Right lobe of liver (tissue), 6 donors: Measurements from ENCODE around the gene MCL1. TPM values are rescaled to one million over a fixed set of nuclear protein-coding genes. Genes with fewer than 3 reads are reported as not detected.
A peak's percentile ranks its signal among the peaks of the same experiment; 100 is the strongest.

Source experiments
- ATAC-seq, 4 donors: fragments of 200-7000 bp; cut with Tn5 transposase; one replicate each; pipeline ENCODE4 v1.9.1; 2020; ENCODE audit warnings: mild to moderate bottlenecking in 4 of 4, moderate library complexity in 4 of 4
- DNase-seq, 3 donors: peaks; one replicate each; pipeline ENCODE4 v3.0.0-alpha.2; 2020
- H3K27ac ChIP-seq, 3 donors: fragments of 200-600 bp; one replicate each; pipeline ENCODE4 v1.8.0; 2022
- H3K27me3 ChIP-seq, 2 donors: fragments of 200-600 bp; one replicate each; pipeline ENCODE4 v1.8.0; 2022
- H3K36me3 ChIP-seq, 4 donors: fragments of 200-600 bp; sonication (generic) in 1 of 4; one replicate each; pipeline versions ENCODE4 v1.5.1 to v1.8.0; 2017 to 2022; ENCODE audit warnings: control low read depth in 1 of 4
- H3K4me1 ChIP-seq, 4 donors: fragments of 200-600 bp; sonication (generic) in 1 of 4; one replicate each; pipeline versions ENCODE4 v1.5.1 to v1.8.0; 2017 to 2022; ENCODE audit warnings: control low read depth in 1 of 4
- H3K4me3 ChIP-seq, 3 donors: fragments of 200-600 bp; one replicate each; pipeline ENCODE4 v1.8.0; 2022
- H3K9me3 ChIP-seq, 4 donors: fragments of 200-600 bp; sonication (generic) in 1 of 4; one replicate each; pipeline versions ENCODE4 v1.5.1 to v1.8.0; 2017 to 2022; ENCODE audit warnings: control low read depth in 1 of 4
- POLR2A ChIP-seq: fragments of 450-650 bp; IDR thresholded peaks from one replicate; pipeline ENCODE4 v1.6.1; 2017; ENCODE audit warnings: antibody characterized with exemption, mild to moderate bottlenecking
- WGBS: methylation state at CpG from one replicate; pipeline ENCODE4 v1.1.6; 2018; ENCODE audit warnings: low coverage, low lambda C conversion rate; ENCODE audit not compliant: insufficient coverage; ENCODE audit errors: missing lambda C conversion rate; 5-methylcytosine and 5-hydroxymethylcytosine counted together
- intact Hi-C, 2 donors: fragments of 100-400 bp; cut with DNase I; formaldehyde crosslinking; loops; one replicate each; pipeline versions ENCODE4 v1.11.2 to v1.14.1; 2022
- total RNA-seq, 6 experiments: library from RNA; depleted of rRNA in 2 of 6; stranded (reverse); fragments of >200 nt in 2 of 6; fragmentation: NEBNext Ultra II Directional in 3 of 6; extraction: Animal tissue kit (Norgen Biotek cat#: 25700) in 3 of 6; gene quantifications; one replicate each; pipeline versions ENCODE4 v1.1.0 to v1.2.4, GENCODE V29; 2016 to 2023
- TF ChIP-seq, protein P1 (sequence below), 4 donors: fragments of 200-600 bp in 3 of 4; fragments of 450-650 bp in 1 of 4; IDR thresholded peaks; one replicate each; pipeline versions ENCODE4 v1.5.1 to v1.8.0; 2016 to 2022; ENCODE audit warnings: antibody characterized with exemption in 4 of 4, mild to moderate bottlenecking in 2 of 4
- donor health status: DM: no; HTN: yes; CAD: no.
- donor health status: DM: no; HTN: no; CAD: no.
- donor health status: DM: no; HTN: no; CAD: no.
- donor health status: DM: no; HTN: yes; CAD: no.
- donor health status: DM: no; HTN: yes; CAD: no.

Gene MCL1
- total RNA-seq, 6 experiments from 2014 or later: 83.6 to 266 (median 158) TPM

DNA sequence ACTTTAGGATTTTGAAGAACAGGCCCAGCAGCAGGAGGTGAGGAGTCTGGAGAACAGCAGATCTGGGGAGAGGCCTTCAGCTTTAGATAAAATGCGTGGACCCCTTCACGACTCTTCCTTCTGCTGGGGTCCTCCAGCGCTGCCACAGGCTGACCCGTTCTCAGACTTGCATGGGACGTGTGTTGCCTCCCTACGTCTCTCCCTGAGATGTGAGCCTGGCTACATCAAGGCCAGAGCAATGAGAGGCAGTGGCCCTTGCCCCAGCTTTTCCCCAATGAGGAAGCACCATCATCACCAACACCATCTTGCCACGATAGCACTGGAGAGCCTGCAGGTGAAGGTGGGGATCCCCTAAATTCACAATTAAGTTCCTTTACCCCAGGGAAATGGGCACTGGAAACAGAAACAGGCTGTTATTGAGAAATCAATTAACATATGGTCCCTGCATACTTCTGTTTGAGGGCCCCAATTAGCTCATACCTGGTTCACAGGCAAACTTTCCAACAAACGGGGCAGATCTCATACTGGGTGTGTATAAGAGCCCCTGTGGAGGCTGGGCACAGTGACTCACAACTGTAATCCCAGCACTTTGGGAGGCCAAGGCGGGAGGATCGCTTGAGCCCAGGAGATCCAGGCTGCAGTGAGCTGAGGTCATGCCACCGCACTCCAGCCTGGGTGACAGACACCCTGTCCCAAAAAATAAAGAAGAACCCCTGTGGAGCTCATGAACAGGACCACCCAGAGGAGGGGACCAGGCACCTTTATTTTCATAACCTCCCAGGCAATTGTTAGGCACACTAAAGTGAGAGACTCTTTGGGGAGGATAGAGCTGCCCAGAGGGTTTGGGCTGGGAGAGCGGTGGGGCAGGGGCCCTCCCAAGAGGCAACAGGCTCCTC lies 42.3 kb downstream of the MCL1 start:
- 82% methylated on average over 4 of the region's 12 CpGs for WGBS
- intact Hi-C loops: loop anchor here in 1 of 2 donors (10.0 kb wide), 1 partner anchor 72 kb away; no protein-coding TSS in a partner anchor
- Histone ChIP-seq H3K27ac (no peak overlapping the region), H3K27me3 (no peaks in the 10 kb centered on the region), H3K9me3 (no peaks in the 10 kb centered on the region), H3K4me1 (peaks cover 0 to 10% (median 5%) of the 10 kb centered on the region in 4 donors), H3K36me3 (no peaks in the 10 kb centered on the region), H3K4me3 (no peak overlapping the region)
- DNase-seq (peak in 1 of 3 donors; percentile 15), ATAC-seq (no peak)
- TF ChIP-seq POLR2A: no peak
- TF ChIP-seq, protein P1, sequence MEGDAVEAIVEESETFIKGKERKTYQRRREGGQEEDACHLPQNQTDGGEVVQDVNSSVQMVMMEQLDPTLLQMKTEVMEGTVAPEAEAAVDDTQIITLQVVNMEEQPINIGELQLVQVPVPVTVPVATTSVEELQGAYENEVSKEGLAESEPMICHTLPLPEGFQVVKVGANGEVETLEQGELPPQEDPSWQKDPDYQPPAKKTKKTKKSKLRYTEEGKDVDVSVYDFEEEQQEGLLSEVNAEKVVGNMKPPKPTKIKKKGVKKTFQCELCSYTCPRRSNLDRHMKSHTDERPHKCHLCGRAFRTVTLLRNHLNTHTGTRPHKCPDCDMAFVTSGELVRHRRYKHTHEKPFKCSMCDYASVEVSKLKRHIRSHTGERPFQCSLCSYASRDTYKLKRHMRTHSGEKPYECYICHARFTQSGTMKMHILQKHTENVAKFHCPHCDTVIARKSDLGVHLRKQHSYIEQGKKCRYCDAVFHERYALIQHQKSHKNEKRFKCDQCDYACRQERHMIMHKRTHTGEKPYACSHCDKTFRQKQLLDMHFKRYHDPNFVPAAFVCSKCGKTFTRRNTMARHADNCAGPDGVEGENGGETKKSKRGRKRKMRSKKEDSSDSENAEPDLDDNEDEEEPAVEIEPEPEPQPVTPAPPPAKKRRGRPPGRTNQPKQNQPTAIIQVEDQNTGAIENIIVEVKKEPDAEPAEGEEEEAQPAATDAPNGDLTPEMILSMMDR (IDR thresholded peaks at IDR 0.05): no peak

DNA sequence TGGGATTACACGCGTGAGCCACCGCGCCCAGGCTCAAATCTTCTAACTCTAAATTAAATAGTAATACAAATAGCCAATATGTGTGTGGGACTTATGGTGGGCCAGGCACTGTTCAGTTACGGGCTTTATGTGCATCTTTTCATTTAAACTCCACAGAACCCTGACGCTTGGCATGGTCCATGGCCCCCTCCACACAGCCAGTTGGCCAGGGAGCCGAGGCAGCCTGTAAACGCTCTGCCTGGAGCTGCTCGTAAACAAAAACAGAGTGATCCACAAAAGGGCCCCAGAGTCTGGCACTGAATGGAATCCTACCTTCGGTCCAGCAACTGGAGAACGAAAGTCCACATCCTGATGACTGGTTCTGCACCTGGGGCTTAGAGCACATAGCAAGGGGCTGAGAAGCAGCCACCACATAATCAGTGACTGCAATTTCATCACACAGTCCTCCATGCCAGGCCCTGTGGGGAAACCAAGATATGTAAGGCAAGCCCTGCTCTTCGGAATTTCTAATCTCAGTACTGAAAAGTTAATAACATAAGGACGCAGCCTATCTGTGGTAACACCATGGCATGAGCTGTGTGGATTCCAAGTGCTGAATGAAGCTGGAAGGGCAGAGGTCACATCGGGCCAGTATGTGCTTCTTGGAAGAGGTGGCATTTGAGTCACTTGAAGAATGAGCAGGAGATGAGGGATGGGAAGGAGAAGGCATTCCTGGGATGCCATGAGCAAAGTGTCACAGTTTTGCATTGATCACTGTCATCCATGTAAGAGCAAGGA lies 43.7 kb downstream of the MCL1 start:
- peaks cover 0 to 16% (median 5%) of the 10 kb centered on the region in 4 donors for H3K4me1 ChIP-seq
- H3K27ac ChIP-seq: no peak overlapping the region
- TF ChIP-seq, protein P1 (IDR thresholded peaks at IDR 0.05): no peak
- no peak for TF ChIP-seq POLR2A
- H3K9me3 ChIP-seq: no peaks in the 10 kb centered on the region
- no peaks in the 10 kb centered on the region for H3K36me3 ChIP-seq
- ATAC-seq (no peak), DNase-seq (peak in 1 of 3 donors; percentile 14)
- intact Hi-C loops: loop anchor here in 1 of 2 donors (10.0 kb wide), 1 partner anchor 71 kb away; no protein-coding TSS in a partner anchor
- 93% methylated on average over 10 of the region's 14 CpGs for WGBS
- no peaks in the 10 kb centered on the region for H3K27me3 ChIP-seq
- H3K4me3 ChIP-seq: no peak overlapping the region

DNA sequence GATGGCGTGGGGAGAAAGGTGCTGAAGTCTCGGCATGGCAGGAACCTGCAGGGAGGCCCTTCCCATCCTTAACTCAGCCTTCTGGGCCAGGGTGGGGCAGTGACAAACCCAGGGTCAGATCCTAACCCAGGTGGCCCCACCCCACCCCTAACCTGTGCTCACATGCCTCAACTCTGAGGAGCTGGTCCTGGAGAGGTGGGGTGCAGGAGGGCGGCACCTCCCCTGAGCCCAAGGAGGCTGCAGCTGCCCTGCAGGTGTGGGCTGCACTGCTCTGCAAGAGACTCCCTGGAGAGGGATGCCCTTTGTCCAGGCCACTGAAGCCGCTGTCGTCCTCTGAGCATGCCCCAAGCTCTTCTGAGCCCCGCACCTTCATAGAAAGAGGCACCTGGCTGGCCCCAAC lies 45.4 kb downstream of the MCL1 start:
- no peaks in the 10 kb centered on the region for H3K36me3 ChIP-seq
- ATAC-seq: no peak
- 100% methylated on average over 1 of the region's 6 CpGs for WGBS
- H3K27me3 ChIP-seq: no peaks in the 10 kb centered on the region
- no peaks in the 10 kb centered on the region for H3K9me3 ChIP-seq
- H3K27ac ChIP-seq: no peak overlapping the region
- peaks cover 0 to 19% (median 5%) of the 10 kb centered on the region in 4 donors for H3K4me1 ChIP-seq
- intact Hi-C loops: loop anchor here in 1 of 2 donors (10.0 kb wide), 1 partner anchor 69 kb away; no protein-coding TSS in a partner anchor
- no peak for TF ChIP-seq POLR2A
- TF ChIP-seq, protein P1 (IDR thresholded peaks at IDR 0.05): no peak
- no peak overlapping the region for H3K4me3 ChIP-seq
- peak in 1 of 3 donors; percentile 42 for DNase-seq

DNA sequence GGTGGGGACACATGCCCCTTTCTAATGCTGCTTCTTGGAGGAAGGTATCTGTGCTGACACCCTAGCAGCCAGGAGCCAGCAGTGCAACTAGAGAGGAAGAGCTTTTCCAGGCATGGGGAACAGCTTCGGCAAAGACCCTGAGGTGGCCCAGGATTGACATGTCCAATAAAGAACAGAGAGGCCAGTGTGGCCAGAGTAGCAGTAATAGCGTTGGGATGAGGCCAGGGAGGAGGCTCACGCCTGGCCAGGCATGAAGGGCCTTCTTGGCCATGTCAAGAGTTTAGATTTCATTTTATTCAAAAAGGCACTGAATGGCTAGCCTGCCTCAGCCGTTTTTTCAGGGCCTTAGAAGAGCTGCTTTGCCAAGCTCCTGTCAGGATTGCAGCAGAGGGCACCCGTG lies 46.5 kb downstream of the MCL1 start:
- Histone ChIP-seq H3K27ac (peak overlapping the region; percentile 63 to 76 (median 70)), H3K4me3 (no peak overlapping the region), H3K36me3 (no peaks in the 10 kb centered on the region), H3K4me1 (peaks cover 0 to 23% (median 5%) of the 10 kb centered on the region in 4 donors), H3K9me3 (no peaks in the 10 kb centered on the region), H3K27me3 (no peaks in the 10 kb centered on the region)
- intact Hi-C loops: loop anchor here in 1 of 2 donors (10.0 kb wide), 1 partner anchor 68 kb away; no protein-coding TSS in a partner anchor
- peak in 1 of 3 donors; percentile 41 for DNase-seq
- TF ChIP-seq, protein P1 (IDR thresholded peaks at IDR 0.05): no peak
- TF ChIP-seq POLR2A: no peak
- 18% methylated on average over 4 of the region's 5 CpGs for WGBS
- ATAC-seq: peak in 2 of 4 donors; percentile 11 to 20
